22Rv1 (cell line): Measurements from ENCODE around the gene CFAP46.
"Not testable (repeated sequence)": the region's sequence is repeated elsewhere in the genome, so short reads cannot be mapped to it uniquely, and the experiment has no call there.

Experiments
- CTCF ChIP-seq: fragments of 450-650 bp; IDR thresholded peaks from 2 replicates; pipeline ENCODE4 v1.5.1; 2017; ENCODE audit warnings: mild to moderate bottlenecking
- ZFX ChIP-seq: fragments of 450-650 bp; IDR thresholded peaks from 2 replicates; pipeline ENCODE4 v1.6.1; 2017; ENCODE audit warnings: antibody characterized with exemption, borderline replicate concordance

GRCh38 chr10:132797986-132798385 lies 144.4 kb downstream of the CFAP46 start:
- TF ChIP-seq CTCF, ZFX: not testable (repeated sequence)
